PC-9 (cell line): ENCODE results near the gene EYA2. TPM values are rescaled to one million over a fixed set of nuclear protein-coding genes. Genes with fewer than 3 reads are reported as not detected.

Experiments
- BruUV-seq: library from RNA; stranded (reverse); fragments of 400-500 nt; replicated peaks from 2 replicates; lab custom pipeline; 2021; lab: Mats Ljungman, UMichigan
- CTCF ChIA-PET: fragments of 300-600 bp; sonication (Branson Sonifier 250); formaldehyde crosslinking; loops from one replicate; lab custom pipeline; 2022; ENCODE audit warnings: antibody characterized with exemption; lab: Charles Lee
- POLR2A ChIA-PET: fragments of 300-600 bp; sonication (Branson Sonifier 250); formaldehyde crosslinking; loops from one replicate; lab custom pipeline; 2022; ENCODE audit warnings: antibody characterized with exemption; ENCODE audit not compliant: unreplicated experiment; lab: Charles Lee
- DNase-seq, 2 experiments: peaks; one replicate each; pipeline versions ENCODE4 v3.0.0 to v3.0.0-alpha.2; 2015 to 2022; ENCODE audit warnings: mixed read lengths in 1 of 2
- H2AFZ ChIP-seq: fragments of 200-600 bp; sonication (generic); 2 replicates; pipeline ENCODE4 v1.8.1; 2017; ENCODE audit warnings: antibody characterized with exemption
- H3F3A ChIP-seq: fragments of 200-600 bp; sonication (generic); 2 replicates; pipeline ENCODE4 v1.8.1; 2017; ENCODE audit warnings: antibody characterized with exemption, mild to moderate bottlenecking, low read depth; ENCODE audit not compliant: insufficient read depth
- H3K27ac ChIP-seq: fragments of 200-600 bp; sonication (generic); 2 replicates; pipeline ENCODE4 v1.6.1; 2016; ENCODE audit warnings: mixed run types
- H3K27me3 ChIP-seq: fragments of 200-600 bp; sonication (generic); 2 replicates; pipeline ENCODE4 v1.6.1; 2016; ENCODE audit warnings: low read depth, mixed run types; ENCODE audit not compliant: insufficient read depth
- H3K36me3 ChIP-seq: fragments of 200-600 bp; sonication (generic); 2 replicates; pipeline ENCODE4 v1.6.1; 2016; ENCODE audit warnings: low read depth, mixed run types
- H3K4me1 ChIP-seq: fragments of 200-600 bp; sonication (generic); replicated peaks from 2 replicates; pipeline ENCODE4 v1.6.1; 2016; ENCODE audit warnings: mixed run types; ENCODE audit not compliant: insufficient read depth
- H3K4me2 ChIP-seq: fragments of 200-600 bp; sonication (generic); 2 replicates; pipeline ENCODE4 v1.6.1; 2017; ENCODE audit warnings: mixed run types
- H3K4me3 ChIP-seq: fragments of 200-600 bp; sonication (generic); 2 replicates; pipeline ENCODE4 v1.6.1; 2016; ENCODE audit warnings: mixed run types
- H3K79me2 ChIP-seq: fragments of 200-600 bp; sonication (generic); 2 replicates; pipeline ENCODE4 v1.6.1; 2017; ENCODE audit warnings: low read depth, mixed run types
- H3K9me2 ChIP-seq: fragments of 200-600 bp; sonication (generic); 2 replicates; pipeline ENCODE4 v1.8.1; 2017; ENCODE audit warnings: mild to moderate bottlenecking; ENCODE audit not compliant: insufficient read depth
- H3K9me3 ChIP-seq: fragments of 200-600 bp; sonication (generic); 2 replicates; pipeline ENCODE4 v1.8.1; 2016; ENCODE audit warnings: low read depth; ENCODE audit not compliant: insufficient read depth
- H4K20me1 ChIP-seq: fragments of 200-600 bp; sonication (generic); 2 replicates; pipeline ENCODE4 v1.8.1; 2017; ENCODE audit not compliant: insufficient read depth
- EZH2 ChIP-seq: fragments of 200-600 bp; sonication (generic); IDR thresholded peaks from 2 replicates; pipeline ENCODE4 v1.8.0; 2017; ENCODE audit warnings: antibody characterized with exemption, low read depth
- intact Hi-C: fragments of 100-400 bp; cut with micrococcal nuclease; formaldehyde crosslinking; loops from one replicate; pipeline ENCODE4 v1.10.0; 2022; ENCODE audit not compliant: unreplicated experiment
- total RNA-seq: library from RNA; stranded (reverse); gene quantifications from 2 replicates; pipeline ENCODE4 v1.2.3, GENCODE V29; 2021
- TF ChIP-seq, protein P1 (sequence below): fragments of 200-600 bp; sonication (generic); conservative IDR thresholded peaks from 2 replicates; pipeline ENCODE4 v1.6.1; 2017; ENCODE audit warnings: mixed run types, antibody characterized with exemption, mild to moderate bottlenecking, moderate library complexity

EYA2 gene
- total RNA-seq, 1 experiment from 2014 or later: not detected

DNA sequence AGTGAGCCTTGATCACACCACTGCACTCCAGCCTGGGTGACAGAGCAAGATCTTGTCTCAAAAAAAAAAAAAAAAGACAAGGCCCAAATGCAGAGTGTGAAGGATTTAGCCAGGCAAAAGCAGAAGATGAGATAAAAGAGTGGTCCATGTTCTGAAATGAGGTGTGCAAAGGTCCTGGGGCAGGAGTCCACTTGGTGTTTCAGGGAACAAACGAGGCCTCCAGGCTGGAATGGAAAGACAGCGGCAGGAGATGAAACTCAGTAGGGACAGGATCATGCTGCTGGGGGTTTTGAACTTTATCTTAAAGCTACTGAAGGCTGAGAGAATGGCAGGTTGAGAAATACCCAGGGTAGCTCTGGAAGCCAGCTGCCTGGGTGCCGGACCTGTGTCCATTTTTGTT lies 283.6 kb downstream of the EYA2 start:
- TF ChIP-seq, protein P1, sequence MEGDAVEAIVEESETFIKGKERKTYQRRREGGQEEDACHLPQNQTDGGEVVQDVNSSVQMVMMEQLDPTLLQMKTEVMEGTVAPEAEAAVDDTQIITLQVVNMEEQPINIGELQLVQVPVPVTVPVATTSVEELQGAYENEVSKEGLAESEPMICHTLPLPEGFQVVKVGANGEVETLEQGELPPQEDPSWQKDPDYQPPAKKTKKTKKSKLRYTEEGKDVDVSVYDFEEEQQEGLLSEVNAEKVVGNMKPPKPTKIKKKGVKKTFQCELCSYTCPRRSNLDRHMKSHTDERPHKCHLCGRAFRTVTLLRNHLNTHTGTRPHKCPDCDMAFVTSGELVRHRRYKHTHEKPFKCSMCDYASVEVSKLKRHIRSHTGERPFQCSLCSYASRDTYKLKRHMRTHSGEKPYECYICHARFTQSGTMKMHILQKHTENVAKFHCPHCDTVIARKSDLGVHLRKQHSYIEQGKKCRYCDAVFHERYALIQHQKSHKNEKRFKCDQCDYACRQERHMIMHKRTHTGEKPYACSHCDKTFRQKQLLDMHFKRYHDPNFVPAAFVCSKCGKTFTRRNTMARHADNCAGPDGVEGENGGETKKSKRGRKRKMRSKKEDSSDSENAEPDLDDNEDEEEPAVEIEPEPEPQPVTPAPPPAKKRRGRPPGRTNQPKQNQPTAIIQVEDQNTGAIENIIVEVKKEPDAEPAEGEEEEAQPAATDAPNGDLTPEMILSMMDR: no peak
- TF ChIP-seq EZH2: no peak
- H3K9me3 ChIP-seq: no peaks in the 10 kb centered on the region
- no peaks in the 10 kb centered on the region for H3K79me2 ChIP-seq
- no peaks in the 10 kb centered on the region for H3K9me2 ChIP-seq
- no peak overlapping the region for H3K4me3 ChIP-seq
- H3K27me3 ChIP-seq: no peaks in the 10 kb centered on the region
- POLR2A ChIA-PET: no interaction called here
- CTCF ChIA-PET: no interaction called here
- no TSS peak for BruUV-seq
- H3K27ac ChIP-seq: no peak overlapping the region
- H3K4me2 ChIP-seq: no peak overlapping the region
- intact Hi-C loops: no loop called here
- H4K20me1 ChIP-seq: no peaks in the 10 kb centered on the region
- no peaks in the 10 kb centered on the region for H3K36me3 ChIP-seq
- no peak overlapping the region for H2AFZ ChIP-seq
- DNase-seq: no peak
- no peaks in the 10 kb centered on the region for H3K4me1 ChIP-seq
- no peaks in the 10 kb centered on the region for H3F3A ChIP-seq

DNA sequence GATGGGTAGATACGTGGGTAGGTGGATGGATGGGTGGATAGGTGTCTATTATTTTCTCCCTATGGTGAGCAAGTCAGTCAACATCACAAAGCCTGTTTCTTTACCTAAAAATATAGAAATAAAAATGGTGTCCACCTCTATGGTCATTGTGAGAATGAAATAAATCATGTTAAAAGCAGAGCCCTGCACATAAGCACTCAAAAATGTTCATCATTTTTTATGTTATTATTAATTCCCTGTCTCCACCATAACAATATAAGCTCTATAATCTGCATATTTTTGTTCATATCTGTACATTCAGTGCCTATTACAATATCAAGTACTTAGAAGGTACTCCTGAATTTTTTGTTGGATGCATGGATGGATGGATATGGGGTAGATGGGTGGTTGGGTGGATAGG lies 284.2 kb downstream of the EYA2 start:
- Histone ChIP-seq H3K27me3 (no peaks in the 10 kb centered on the region), H2AFZ (no peak overlapping the region), H3K4me3 (no peak overlapping the region), H3K79me2 (no peaks in the 10 kb centered on the region), H3K4me1 (no peaks in the 10 kb centered on the region), H3K36me3 (no peaks in the 10 kb centered on the region), H4K20me1 (no peaks in the 10 kb centered on the region), H3K27ac (no peak overlapping the region), H3K4me2 (no peak overlapping the region), H3K9me2 (no peaks in the 10 kb centered on the region), H3F3A (no peaks in the 10 kb centered on the region), H3K9me3 (no peaks in the 10 kb centered on the region)
- CTCF ChIA-PET: no interaction called here
- no TSS peak for BruUV-seq
- POLR2A ChIA-PET: no interaction called here
- no peak for DNase-seq
- TF ChIP-seq EZH2: no peak
- TF ChIP-seq, protein P1: no peak
- intact Hi-C loops: no loop called here

DNA sequence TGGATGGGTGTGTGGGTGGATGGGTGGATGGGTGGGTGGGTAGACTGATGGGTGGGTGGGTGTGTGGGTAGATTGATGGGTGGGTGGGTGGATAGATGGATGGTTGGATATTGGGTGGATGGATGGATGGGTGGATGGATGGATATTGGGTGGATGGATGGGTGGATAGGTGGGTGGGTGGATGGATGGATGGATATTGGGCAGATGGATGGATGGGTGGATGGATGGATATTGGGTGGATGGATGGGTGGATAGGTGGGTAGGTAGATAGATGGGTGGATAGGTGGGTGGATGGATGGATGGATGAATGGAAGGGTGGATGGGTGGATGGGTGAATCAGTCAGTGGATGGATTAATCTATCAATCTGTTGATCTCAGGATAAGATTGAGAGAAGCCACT lies 284.6 kb downstream of the EYA2 start:
- DNase-seq: no peak
- no peaks in the 10 kb centered on the region for H3F3A ChIP-seq
- H3K36me3 ChIP-seq: no peaks in the 10 kb centered on the region
- no peak overlapping the region for H3K4me3 ChIP-seq
- no peak overlapping the region for H3K27ac ChIP-seq
- CTCF ChIA-PET: no interaction called here
- TF ChIP-seq, protein P1: no peak
- no peak for TF ChIP-seq EZH2
- no TSS peak for BruUV-seq
- intact Hi-C loops: no loop called here
- no peak overlapping the region for H3K4me2 ChIP-seq
- no peaks in the 10 kb centered on the region for H3K9me3 ChIP-seq
- no peaks in the 10 kb centered on the region for H4K20me1 ChIP-seq
- no peaks in the 10 kb centered on the region for H3K4me1 ChIP-seq
- no peaks in the 10 kb centered on the region for H3K9me2 ChIP-seq
- H3K27me3 ChIP-seq: no peaks in the 10 kb centered on the region
- H3K79me2 ChIP-seq: no peaks in the 10 kb centered on the region
- H2AFZ ChIP-seq: no peak overlapping the region
- POLR2A ChIA-PET: interaction anchor here (0.6 kb wide), 1 partner anchor 212 kb away, joined by 3 read pairs; no protein-coding TSS in a partner anchor
